ENCODE measurements around the gene NCR3LG1.

DNA sequence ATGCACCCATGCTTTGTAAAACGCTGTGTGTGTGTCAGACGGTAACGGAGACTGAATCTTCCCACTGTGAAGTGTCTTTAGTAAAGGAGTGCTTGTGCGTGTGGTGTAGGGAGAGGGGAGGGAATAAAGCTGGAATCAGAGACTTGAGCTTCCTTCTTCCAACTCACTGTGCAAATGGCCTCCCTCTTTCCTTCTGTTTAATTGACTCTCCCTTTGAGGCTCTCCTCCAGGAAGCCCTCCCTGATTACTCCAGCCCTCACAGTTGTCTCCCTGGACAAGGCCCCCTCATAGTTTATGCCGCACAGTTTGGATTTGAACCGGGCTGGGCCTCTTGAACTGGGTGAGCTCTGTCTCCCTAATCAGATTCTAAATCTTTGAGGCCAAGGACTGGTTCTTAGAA, 59.8 kb downstream of the NCR3LG1 start:
- TF ChIP-seq MYC (IDR thresholded peaks at IDR 0.05; ENCODE audit: borderline replicate concordance, low read length) = no peak
- TF ChIP-seq CBX2 (IDR thresholded peaks at IDR 0.05; ENCODE audit: borderline replicate concordance, low read depth) = no peak
- TF ChIP-seq, protein P1, sequence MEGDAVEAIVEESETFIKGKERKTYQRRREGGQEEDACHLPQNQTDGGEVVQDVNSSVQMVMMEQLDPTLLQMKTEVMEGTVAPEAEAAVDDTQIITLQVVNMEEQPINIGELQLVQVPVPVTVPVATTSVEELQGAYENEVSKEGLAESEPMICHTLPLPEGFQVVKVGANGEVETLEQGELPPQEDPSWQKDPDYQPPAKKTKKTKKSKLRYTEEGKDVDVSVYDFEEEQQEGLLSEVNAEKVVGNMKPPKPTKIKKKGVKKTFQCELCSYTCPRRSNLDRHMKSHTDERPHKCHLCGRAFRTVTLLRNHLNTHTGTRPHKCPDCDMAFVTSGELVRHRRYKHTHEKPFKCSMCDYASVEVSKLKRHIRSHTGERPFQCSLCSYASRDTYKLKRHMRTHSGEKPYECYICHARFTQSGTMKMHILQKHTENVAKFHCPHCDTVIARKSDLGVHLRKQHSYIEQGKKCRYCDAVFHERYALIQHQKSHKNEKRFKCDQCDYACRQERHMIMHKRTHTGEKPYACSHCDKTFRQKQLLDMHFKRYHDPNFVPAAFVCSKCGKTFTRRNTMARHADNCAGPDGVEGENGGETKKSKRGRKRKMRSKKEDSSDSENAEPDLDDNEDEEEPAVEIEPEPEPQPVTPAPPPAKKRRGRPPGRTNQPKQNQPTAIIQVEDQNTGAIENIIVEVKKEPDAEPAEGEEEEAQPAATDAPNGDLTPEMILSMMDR (IDR thresholded peaks at IDR 0.05) = no peak
- TF ChIP-seq, protein P2, sequence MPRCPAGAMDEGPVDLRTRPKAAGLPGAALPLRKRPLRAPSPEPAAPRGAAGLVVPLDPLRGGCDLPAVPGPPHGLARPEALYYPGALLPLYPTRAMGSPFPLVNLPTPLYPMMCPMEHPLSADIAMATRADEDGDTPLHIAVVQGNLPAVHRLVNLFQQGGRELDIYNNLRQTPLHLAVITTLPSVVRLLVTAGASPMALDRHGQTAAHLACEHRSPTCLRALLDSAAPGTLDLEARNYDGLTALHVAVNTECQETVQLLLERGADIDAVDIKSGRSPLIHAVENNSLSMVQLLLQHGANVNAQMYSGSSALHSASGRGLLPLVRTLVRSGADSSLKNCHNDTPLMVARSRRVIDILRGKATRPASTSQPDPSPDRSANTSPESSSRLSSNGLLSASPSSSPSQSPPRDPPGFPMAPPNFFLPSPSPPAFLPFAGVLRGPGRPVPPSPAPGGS (IDR thresholded peaks at IDR 0.05) = no peak
- TF ChIP-seq, protein P3, sequence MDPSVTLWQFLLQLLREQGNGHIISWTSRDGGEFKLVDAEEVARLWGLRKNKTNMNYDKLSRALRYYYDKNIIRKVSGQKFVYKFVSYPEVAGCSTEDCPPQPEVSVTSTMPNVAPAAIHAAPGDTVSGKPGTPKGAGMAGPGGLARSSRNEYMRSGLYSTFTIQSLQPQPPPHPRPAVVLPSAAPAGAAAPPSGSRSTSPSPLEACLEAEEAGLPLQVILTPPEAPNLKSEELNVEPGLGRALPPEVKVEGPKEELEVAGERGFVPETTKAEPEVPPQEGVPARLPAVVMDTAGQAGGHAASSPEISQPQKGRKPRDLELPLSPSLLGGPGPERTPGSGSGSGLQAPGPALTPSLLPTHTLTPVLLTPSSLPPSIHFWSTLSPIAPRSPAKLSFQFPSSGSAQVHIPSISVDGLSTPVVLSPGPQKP (IDR thresholded peaks at IDR 0.05; ENCODE audit: low read depth, low read length) = no peak
- TF ChIP-seq POLR2A (IDR thresholded peaks at IDR 0.05; ENCODE audit: low read length) = no peak
- no peak for TF ChIP-seq POLR2AphosphoS2 (conservative IDR thresholded peaks at IDR 0.05; ENCODE audit: low read length)
- no peak for TF ChIP-seq CEBPB (IDR thresholded peaks at IDR 0.05)
- TF ChIP-seq, protein P4, sequence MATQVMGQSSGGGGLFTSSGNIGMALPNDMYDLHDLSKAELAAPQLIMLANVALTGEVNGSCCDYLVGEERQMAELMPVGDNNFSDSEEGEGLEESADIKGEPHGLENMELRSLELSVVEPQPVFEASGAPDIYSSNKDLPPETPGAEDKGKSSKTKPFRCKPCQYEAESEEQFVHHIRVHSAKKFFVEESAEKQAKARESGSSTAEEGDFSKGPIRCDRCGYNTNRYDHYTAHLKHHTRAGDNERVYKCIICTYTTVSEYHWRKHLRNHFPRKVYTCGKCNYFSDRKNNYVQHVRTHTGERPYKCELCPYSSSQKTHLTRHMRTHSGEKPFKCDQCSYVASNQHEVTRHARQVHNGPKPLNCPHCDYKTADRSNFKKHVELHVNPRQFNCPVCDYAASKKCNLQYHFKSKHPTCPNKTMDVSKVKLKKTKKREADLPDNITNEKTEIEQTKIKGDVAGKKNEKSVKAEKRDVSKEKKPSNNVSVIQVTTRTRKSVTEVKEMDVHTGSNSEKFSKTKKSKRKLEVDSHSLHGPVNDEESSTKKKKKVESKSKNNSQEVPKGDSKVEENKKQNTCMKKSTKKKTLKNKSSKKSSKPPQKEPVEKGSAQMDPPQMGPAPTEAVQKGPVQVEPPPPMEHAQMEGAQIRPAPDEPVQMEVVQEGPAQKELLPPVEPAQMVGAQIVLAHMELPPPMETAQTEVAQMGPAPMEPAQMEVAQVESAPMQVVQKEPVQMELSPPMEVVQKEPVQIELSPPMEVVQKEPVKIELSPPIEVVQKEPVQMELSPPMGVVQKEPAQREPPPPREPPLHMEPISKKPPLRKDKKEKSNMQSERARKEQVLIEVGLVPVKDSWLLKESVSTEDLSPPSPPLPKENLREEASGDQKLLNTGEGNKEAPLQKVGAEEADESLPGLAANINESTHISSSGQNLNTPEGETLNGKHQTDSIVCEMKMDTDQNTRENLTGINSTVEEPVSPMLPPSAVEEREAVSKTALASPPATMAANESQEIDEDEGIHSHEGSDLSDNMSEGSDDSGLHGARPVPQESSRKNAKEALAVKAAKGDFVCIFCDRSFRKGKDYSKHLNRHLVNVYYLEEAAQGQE (IDR thresholded peaks at IDR 0.05) = no peak
- no peak for TF ChIP-seq EP300 (IDR thresholded peaks at IDR 0.05)
- no peak for TF ChIP-seq RAD21 (conservative IDR thresholded peaks at IDR 0.05 in 1 of 2, IDR thresholded peaks at IDR 0.05 in 1 of 2)
- no peak for TF ChIP-seq KDM5A (IDR thresholded peaks at IDR 0.05)

Data from A549 (cell line).